HepG2 (cell line): ENCODE measurements around the gene PRR15L. TPM values are rescaled to one million over a fixed set of nuclear protein-coding genes. Genes with fewer than 3 reads are reported as not detected.

Experiments used
- CHCHD3 ChIP-seq: sonication (generic); formaldehyde crosslinking; IDR thresholded peaks from 2 replicates; pipeline ENCODE4 v1.8.0; 2022; ENCODE audit warnings: mild to moderate bottlenecking, missing genetic modification reagents, moderate library complexity
- GLI4 ChIP-seq: sonication (generic); formaldehyde crosslinking; IDR thresholded peaks from 2 replicates; pipeline ENCODE4 v1.5.1; 2020; ENCODE audit warnings: missing genetic modification reagents, mild to moderate bottlenecking, moderate library complexity, borderline replicate concordance
- GPBP1L1 ChIP-seq: sonication (generic); formaldehyde crosslinking; IDR thresholded peaks from 2 replicates; pipeline ENCODE4 v1.5.0; 2020; ENCODE audit warnings: mild to moderate bottlenecking, missing genetic modification reagents
- MAZ ChIP-seq, 2 experiments: sonication (generic) in 1 of 2; formaldehyde crosslinking in 1 of 2; IDR thresholded peaks; 2 replicates each; pipeline versions ENCODE4 v1.5.0 to v1.6.1; 2012 to 2020; ENCODE audit warnings: low read depth in 2 of 2, mild to moderate bottlenecking in 2 of 2, borderline replicate concordance in 1 of 2, improper control_type of control experiment in 1 of 2, low read length in 1 of 2, missing genetic modification reagents in 1 of 2, moderate library complexity in 1 of 2
- REST ChIP-seq, 2 experiments: IDR thresholded peaks; 2 replicates each; pipeline ENCODE4 v1.6.1; 2011 to 2012; ENCODE audit warnings: low read length in 2 of 2, borderline replicate concordance in 1 of 2, low read depth in 1 of 2, mild to moderate bottlenecking in 1 of 2, moderate library complexity in 1 of 2
- SP1 ChIP-seq, 2 experiments: fragments of 450-650 bp in 1 of 2; sonication (generic) in 1 of 2; formaldehyde crosslinking in 1 of 2; IDR thresholded peaks; 2 replicates each; pipeline versions ENCODE4 v1.4.0 to v1.6.1; 2016 to 2020; ENCODE audit warnings: missing genetic modification reagents in 1 of 2
- ZNF775 ChIP-seq: sonication (generic); formaldehyde crosslinking; IDR thresholded peaks from 2 replicates; pipeline ENCODE4 v1.4.0; 2020; ENCODE audit warnings: missing genetic modification reagents, mild to moderate bottlenecking, moderate library complexity, borderline replicate concordance
- ZSCAN9 ChIP-seq: IDR thresholded peaks from 2 replicates; pipeline ENCODE4 v1.6.1; 2016; ENCODE audit warnings: borderline replicate concordance
- polyA plus RNA-seq, 8 experiments: library from polyadenylated mRNA; depleted of rRNA in 3 of 8; stranded (reverse) in 7 of 8; unstranded in 1 of 8; fragments of >200 nt; fragmentation: Illumina TruSeq in 4 of 8; extraction: Trizol in 4 of 8; gene quantifications; 2 replicates each; pipeline versions ENCODE4 v1.2.1 to v1.2.3, GENCODE V29; 2011 to 2016; ENCODE audit warnings: low read depth in 4 of 8, missing spikeins in 1 of 8, mixed read lengths in 1 of 8; ENCODE audit not compliant: insufficient read depth in 1 of 8
- total RNA-seq, 5 experiments: library from RNA; depleted of rRNA; stranded (reverse); fragments of >200 nt; fragmentation: Illumina TruSeq; extraction: Trizol; gene quantifications; 2 replicates each; pipeline ENCODE4 v1.2.3, GENCODE V29; 2016; ENCODE audit warnings: low read depth in 1 of 5
- TF ChIP-seq, protein P1 (sequence below): sonication (generic); formaldehyde crosslinking; IDR thresholded peaks from 2 replicates; pipeline ENCODE4 v1.9.0; 2022; ENCODE audit warnings: missing genetic modification reagents, mild to moderate bottlenecking, borderline replicate concordance
- TF ChIP-seq, protein P2 (sequence below): sonication (generic); formaldehyde crosslinking; IDR thresholded peaks from 2 replicates; pipeline ENCODE4 v1.5.1; 2020; ENCODE audit warnings: mild to moderate bottlenecking, moderate library complexity, missing genetic modification reagents

The PRR15L gene
- total and polyA plus RNA-seq, 2 of the 13 experiments (the other 11 are each of a cell fraction or from before 2014, with no cell fraction given): 0.44 to 2.0 TPM

GRCh38 chr17:47956791-47957590 lies 692 bp downstream of the PRR15L start (continued):
- TF ChIP-seq CHCHD3 (CRISPR knock-in tag) (no peak), ZNF775 (CRISPR knock-in tag) (no peak), ZSCAN9 (CRISPR knock-in tag) (no peak), REST (IDR thresholded peaks at IDR 0.05; ENCODE audit: borderline replicate concordance in 1 of 2, low read depth in 1 of 2, low read length in 2 of 2) (no peak), MAZ (IDR thresholded peaks at IDR 0.05; ENCODE audit: borderline replicate concordance, low read depth, low read length) (no peak), MAZ (CRISPR knock-in tag; IDR thresholded peaks at IDR 0.05; ENCODE audit: low read depth) (no peak), GPBP1L1 (no peak), GLI4 (CRISPR knock-in tag) (0 out of 2 replicates have a peak, but pooled peaks have one; percentile 32), SP1 (IDR thresholded peaks at IDR 0.05) (no peak), SP1 (CRISPR knock-in tag; IDR thresholded peaks at IDR 0.05) (no peak)
- TF ChIP-seq, protein P1, sequence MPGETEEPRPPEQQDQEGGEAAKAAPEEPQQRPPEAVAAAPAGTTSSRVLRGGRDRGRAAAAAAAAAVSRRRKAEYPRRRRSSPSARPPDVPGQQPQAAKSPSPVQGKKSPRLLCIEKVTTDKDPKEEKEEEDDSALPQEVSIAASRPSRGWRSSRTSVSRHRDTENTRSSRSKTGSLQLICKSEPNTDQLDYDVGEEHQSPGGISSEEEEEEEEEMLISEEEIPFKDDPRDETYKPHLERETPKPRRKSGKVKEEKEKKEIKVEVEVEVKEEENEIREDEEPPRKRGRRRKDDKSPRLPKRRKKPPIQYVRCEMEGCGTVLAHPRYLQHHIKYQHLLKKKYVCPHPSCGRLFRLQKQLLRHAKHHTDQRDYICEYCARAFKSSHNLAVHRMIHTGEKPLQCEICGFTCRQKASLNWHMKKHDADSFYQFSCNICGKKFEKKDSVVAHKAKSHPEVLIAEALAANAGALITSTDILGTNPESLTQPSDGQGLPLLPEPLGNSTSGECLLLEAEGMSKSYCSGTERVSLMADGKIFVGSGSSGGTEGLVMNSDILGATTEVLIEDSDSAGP (CRISPR knock-in tag): peak; percentile 21; the same call in 1 of the 2 replicates
- TF ChIP-seq, protein P2, sequence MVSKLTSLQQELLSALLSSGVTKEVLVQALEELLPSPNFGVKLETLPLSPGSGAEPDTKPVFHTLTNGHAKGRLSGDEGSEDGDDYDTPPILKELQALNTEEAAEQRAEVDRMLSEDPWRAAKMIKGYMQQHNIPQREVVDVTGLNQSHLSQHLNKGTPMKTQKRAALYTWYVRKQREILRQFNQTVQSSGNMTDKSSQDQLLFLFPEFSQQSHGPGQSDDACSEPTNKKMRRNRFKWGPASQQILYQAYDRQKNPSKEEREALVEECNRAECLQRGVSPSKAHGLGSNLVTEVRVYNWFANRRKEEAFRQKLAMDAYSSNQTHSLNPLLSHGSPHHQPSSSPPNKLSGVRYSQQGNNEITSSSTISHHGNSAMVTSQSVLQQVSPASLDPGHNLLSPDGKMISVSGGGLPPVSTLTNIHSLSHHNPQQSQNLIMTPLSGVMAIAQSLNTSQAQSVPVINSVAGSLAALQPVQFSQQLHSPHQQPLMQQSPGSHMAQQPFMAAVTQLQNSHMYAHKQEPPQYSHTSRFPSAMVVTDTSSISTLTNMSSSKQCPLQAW: peak; percentile 93
